Right lobe of liver (tissue), 4 donors: ENCODE measurements around the gene MACROD2.

Experiments used
- CTCF ChIP-seq, 4 donors: fragments of 200-600 bp in 3 of 4; fragments of 450-650 bp in 1 of 4; IDR thresholded peaks; one replicate each; pipeline versions ENCODE4 v1.5.1 to v1.8.0; 2016 to 2022; ENCODE audit warnings: antibody characterized with exemption in 4 of 4, mild to moderate bottlenecking in 2 of 4
- POLR2A ChIP-seq: fragments of 450-650 bp; IDR thresholded peaks from one replicate; pipeline ENCODE4 v1.6.1; 2017; ENCODE audit warnings: antibody characterized with exemption, mild to moderate bottlenecking
- donor health status: DM: no; HTN: no; CAD: no.
- donor health status: DM: no; HTN: no; CAD: no.
- donor health status: DM: no; HTN: yes; CAD: no.

GRCh38 chr20:15091421-15092037 is 1096.2 kb downstream of the MACROD2 start:
- no peak for TF ChIP-seq CTCF (IDR thresholded peaks at IDR 0.05)
- TF ChIP-seq POLR2A, result no peak
